ENCODE data around the gene USP34.
"Not testable (repeated sequence)": the region's sequence is repeated elsewhere in the genome, so short reads cannot be mapped to it uniquely, and the experiment has no call there.

Gene USP34, protein sequence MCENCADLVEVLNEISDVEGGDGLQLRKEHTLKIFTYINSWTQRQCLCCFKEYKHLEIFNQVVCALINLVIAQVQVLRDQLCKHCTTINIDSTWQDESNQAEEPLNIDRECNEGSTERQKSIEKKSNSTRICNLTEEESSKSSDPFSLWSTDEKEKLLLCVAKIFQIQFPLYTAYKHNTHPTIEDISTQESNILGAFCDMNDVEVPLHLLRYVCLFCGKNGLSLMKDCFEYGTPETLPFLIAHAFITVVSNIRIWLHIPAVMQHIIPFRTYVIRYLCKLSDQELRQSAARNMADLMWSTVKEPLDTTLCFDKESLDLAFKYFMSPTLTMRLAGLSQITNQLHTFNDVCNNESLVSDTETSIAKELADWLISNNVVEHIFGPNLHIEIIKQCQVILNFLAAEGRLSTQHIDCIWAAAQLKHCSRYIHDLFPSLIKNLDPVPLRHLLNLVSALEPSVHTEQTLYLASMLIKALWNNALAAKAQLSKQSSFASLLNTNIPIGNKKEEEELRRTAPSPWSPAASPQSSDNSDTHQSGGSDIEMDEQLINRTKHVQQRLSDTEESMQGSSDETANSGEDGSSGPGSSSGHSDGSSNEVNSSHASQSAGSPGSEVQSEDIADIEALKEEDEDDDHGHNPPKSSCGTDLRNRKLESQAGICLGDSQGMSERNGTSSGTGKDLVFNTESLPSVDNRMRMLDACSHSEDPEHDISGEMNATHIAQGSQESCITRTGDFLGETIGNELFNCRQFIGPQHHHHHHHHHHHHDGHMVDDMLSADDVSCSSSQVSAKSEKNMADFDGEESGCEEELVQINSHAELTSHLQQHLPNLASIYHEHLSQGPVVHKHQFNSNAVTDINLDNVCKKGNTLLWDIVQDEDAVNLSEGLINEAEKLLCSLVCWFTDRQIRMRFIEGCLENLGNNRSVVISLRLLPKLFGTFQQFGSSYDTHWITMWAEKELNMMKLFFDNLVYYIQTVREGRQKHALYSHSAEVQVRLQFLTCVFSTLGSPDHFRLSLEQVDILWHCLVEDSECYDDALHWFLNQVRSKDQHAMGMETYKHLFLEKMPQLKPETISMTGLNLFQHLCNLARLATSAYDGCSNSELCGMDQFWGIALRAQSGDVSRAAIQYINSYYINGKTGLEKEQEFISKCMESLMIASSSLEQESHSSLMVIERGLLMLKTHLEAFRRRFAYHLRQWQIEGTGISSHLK (N-terminal part only)

DNA sequence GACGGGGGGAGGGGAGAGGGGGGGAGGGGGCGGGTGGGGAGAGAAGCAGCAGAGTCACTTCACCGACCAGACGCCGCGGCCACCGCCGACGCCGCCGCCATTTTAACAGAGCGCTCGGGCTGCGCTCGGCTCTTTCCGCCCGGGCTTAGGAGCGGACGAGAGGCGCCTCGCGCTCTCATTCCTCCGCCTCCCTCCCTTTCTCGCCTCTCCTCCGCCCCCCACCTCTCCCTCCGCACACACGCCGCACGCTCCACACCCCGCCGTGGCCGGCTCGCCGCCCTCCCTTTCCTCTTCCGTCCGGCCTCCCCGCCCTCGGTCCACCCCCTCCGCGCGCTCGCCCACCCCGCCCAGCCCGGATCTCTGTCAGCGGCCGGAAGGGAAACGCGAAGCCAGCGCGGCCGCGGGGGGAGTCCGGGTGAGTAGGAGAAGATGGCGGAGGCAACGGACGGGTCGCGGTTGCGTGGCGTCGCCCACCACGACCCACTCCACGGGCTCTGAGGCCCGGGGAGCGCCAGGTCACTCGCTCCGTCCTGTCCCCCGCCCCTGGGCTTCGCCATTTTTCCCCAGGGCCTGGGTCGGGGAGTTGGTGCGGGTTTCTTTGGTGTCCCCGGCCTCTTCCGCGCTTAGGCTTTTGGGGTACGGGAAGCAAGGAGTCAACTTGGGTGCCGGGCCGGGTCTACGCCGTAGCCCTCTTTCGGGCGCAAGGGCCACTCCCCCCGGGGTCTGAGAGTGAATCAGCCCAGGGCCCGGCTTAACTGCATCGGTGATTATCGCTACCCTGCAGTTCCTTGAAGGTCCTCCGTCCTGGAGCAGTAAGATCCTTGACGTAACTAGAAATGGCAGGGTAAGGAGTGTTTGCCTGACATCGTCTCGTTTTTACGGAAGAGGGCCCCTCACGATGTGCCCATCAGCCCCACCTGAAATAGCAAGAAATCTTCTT lies at the start of gene USP34:
USP34 (minus strand) TSS at position 123 of the 940 bp plus-strand sequence. CDS start 395 bp downstream, outside the sequence.
- DNase-seq, result peak; percentile 81

DNA sequence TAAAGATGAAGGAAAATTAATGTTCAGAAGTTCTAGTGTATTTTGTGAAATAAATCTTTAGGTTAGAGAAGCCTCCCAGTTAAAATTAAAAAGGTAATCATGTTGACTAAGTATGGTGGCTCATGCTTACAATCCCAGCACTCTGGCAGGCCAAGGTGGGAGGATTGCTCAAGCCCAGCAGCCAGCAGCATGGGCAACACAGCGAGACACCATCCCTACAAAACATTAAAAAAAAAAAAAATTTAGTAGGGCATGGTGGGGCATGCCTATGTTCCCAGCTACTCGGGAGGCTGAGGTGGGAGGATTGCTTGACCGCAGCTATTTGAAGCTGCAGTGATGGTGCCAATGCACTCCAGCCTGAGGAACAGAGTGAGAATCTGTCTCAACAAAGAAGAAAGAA lies 49.4 kb upstream of the USP34 start:
- DNase-seq, result no peak

DNA sequence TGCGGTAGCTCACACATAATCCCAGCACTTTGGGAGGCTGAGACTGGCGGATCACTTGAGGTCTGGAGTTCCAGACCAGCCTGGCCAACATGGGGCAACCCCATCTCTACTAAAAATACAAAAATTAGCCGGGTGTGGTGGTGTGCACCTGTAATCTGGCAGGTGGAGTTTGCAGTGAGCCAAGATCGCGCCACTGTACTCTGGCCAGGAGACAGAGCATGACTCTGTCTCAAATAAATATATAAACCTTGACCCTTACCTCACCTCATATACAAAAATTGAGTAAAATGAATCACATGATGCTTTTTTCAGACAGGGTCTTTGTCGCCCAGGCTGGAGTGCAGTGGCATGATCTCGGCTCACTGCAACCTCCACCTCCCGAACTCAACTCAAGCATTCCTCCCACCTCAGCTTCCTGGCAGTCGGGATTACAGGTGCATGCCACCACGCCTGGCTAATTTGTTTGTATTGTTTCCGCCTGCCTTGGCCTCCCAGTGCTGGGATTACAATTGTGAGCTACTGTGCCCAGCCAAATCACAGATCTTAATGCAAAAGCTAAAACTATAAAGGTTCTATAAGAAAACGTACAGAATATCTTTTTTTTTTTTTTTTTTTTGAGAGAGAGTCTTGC lies 42.0 kb upstream of the USP34 start:
- DNase-seq, result no peak

DNA sequence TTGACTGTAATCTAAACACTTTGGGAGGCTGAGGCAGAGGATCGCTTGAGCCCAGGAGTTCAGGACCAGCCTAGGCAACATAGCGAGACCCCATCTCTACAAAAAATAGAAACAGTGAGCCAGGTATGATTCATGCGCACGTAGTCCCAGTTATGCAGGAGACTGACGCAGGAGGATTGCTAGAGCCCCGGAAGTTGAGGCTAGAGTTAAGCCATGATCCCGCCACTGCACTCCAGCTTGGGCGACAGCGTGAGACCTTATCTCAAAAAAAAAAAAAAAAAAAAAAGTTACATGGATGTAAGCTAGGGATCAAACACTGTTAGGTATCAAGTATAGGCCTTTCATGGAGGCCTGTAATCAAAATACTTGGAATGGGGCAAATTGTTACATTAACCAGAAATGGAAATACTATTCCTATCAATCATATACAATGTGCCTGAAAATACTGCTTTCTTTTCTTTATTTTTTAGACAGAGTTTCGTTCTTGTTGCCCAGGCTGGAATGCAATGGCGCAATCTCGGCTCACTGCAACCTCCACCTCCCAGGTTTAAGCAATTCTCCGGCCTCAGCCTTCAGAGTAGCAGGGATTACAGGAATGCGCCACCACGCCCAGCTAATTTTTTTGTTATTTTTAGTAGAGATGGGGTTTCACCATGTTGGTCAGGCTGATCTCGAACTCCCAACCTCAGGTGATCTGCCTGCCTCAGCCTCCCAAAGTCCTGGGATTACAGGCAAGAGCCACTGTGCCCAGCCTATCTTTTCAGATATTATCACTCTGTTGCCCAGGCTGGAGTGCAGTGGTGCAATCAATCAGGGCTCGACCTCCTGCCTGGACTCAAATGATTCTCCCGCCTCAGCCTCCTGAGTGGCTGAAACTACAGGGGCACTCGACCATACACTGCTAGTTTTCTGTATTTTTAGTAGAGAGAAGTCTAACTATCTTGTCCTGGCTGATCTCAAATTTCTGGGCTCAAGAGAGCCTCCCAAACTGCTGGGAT lies 40.1 kb upstream of the USP34 start:
- DNase-seq, result no peak

DNA sequence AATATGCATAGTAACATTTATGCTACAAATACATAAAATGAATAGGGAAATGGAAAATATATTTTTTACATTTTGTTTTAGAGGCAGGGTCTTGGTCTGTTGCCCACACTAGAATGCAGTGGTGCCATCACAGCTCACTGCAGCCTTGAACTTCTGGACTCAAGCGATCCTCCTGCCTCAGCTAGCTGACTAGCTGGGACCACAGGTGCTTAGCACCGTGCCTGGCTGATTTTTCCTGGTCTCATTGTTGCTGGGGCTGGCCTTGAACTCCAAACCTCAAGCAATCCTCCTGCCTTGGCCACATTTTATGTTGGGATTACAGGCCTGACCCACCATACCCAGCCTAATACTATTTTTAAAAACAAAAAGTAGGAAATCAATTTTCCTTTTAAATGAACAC lies 34.1 kb upstream of the USP34 start:
- no peak for DNase-seq

DNA sequence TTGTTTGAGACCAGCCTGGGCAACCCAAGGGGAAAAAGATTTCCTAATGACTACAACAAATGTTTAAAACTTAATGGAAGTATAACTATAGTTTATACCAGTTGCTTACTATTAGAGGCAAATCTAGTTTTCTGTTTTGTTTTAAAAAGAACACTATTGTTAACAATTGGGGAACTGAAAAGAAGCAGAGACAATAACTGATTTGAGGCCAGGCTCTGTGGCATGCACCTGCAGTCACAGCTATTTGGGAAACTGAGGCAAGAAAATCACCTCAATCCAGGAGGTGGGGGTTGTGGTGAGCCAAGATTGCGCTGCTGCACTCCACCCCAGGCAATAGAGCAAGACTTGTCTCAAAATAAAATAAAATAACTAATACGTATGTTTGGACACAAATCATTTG lies 28.2 kb upstream of the USP34 start:
- DNase-seq, result no peak

DNA sequence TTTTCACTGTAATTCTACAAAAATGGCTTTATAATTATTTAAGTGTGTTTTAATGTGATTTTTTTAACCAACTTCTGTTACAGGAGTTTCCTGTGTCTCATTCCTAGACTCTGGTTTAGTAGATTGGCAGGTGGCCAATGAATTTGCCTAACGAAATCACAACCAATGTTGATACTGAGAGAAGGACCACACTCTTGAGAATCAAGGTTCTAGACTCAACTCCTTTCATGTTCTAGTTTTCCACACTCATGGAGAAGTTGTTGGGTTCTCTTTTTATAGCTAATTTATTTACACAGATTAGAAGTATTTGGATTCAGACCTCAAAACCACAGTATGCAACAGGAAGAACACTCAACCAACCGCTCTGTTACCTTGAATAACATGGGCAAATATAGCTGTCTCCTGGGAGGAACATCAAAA lies 22.6 kb upstream of the USP34 start:
- no peak for DNase-seq

DNA sequence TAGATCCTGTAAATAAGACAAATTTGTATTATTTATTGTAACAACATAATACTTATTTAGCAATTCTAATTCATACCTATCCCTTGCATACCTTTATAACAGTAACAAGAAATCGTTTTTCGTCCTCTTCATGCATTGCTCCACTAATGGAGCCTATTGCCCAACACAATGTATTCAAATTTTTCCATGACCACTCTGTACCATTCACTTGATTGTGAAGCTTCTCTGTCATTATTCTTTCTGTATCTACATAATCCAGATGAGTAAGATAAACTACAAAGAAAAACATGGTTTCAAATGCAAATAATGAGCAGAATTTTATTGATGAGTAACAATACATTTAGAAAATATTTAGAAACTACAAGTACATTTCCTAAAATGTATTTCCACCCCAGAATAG lies 21.6 kb upstream of the USP34 start:
- DNase-seq, result no peak

DNA sequence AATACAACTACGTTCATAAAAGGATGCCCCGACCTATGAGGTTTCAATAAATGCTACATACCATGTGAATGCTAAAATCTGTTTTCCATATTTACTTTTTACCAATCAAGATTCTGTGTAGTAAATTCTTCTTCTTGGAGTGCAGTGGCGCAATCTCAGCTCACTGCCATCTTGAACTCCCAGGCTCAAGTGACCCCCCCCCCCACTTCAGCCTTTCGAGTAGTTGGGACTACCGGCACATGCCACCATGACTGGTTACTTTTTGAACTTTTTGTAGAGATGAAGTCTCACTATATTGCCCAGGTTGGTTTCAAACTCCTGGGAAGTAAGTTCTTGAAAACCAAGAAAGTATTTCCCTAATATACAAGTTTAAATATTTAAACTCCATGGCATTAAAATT lies 14.4 kb upstream of the USP34 start:
- DNase-seq, result no peak

DNA sequence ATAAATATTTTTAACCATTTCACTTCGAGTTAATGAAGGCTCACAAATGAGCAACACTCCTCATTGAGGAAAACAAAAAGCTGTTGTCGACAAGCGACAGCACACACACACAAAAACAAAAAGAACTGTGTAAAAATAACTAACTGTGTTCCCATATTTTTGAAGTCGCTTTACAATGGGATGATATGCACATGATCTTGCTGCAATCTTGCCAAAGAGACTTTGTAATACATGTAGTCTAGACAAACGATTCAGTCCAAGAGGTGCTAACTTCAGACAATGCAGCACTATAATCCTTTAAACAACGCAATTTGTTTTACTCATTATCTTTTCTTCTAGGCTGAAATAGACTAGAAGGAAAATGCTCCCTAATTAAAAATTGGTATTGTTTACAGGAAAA lies 7.2 kb upstream of the USP34 start:
- no peak for DNase-seq

DNA sequence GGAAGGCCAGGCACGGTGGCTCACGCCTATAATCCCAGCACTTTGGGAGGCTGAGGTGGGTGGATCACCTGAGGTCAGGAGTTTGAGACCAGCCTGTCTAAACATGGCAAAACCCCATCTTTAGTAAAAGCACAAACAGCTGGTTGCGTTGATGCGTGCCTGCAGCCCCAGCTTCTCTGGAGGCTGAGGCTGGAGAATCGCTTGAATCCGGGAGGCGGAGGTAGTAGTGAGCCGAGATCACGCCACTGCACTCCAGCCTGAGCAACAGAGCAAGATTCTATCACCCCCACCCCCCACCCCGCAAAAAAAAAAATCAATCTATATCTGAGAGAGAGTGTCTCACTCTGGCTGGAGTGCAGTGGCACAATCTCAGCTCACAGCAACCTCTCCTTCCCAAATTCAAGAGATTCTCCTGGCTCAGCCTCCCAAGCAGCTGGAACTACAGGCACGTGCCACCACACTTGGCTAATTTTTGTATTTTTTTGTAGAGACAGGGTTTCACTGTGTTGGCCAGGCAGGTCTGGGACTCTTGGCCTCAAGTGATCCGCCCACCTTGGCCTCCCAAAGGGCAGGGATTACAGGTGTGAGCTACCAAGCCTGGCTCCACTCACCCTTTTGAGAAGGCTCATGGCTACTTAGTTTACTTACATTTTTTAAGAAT lies 6.2 kb upstream of the USP34 start:
- not testable (repeated sequence) for DNase-seq

DNA sequence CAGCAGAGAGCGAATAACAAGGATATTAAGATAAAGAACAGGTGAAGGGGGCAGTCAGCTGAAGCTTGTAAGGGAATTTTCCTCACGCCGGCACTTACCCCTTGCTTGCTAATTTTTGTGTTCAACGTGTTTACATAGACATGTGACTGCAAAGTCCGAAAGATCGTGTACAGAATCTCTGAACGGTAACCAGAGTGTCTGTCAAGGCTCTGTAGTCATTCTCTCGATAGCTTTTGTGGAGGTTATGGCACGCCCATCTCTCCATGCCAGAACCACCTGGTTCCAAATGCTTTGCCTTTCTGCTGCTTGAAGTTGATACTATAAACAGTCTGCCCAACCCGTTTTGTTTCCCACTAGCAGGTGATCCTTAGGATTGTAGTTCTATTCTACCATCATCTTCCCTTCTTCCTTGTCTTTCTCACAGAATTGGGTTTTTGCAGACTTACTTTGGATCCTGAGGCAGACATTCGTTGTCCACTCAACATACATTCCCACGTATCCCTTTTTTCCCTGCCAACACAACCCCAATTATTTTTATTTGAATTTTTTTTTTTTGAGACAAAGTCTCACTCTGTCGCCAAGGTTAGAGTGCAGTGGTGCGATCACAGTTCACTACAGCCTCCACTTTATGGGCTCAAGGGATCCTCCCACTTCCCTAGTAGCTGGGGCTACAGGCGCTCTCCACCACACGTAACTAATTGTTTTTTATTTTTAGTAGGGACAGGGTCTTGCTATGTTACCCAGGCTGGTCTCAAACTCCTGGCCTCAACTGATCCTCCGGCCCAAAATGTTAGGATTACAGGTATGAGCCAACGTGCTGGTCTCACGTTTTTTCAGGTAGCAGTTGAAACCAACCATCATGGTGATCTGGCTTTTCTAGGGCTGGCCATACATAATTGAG lies 1.3 kb upstream of the USP34 start:
- no peak for DNase-seq

DNA sequence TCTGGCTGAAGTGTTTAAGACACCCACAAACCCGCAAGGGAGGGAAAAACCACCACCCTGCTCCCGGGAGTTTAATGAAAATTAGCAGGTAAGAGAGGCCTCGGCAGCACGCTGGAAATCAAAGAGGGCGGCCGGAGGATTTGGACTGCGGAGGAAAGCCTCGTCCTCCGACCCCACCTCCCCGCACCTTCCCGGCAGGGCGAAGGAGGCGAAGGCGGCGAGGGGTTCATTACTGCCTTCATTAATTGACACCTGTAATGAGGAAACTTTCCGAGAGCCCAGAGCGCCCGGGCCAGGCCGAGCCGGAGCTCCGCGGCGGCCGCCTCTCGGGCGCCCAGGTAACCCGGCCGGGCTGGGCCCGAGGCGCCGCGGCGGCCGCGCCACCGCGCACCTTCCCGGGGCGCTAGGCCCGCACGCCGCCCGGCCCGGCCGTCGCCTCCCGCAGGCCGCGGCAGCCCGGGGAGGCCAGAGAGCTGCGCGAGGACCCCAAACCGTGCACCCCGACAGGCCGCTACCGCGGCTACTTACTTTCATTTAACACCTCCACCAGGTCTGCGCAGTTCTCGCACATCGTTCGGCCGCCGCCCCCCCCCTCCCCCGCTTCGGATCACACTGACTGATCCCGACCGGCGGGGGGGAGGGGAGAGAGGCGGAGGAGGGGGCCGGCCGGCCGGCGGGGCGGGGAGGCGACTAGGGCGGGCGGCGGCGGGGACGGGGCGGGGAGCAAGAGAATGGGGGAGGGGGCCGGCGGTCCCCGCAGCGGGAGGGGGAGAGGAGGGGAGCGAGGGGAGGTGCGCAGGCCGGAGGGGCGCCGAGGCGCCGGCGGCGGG lies 550 bp downstream of the USP34 start:
- DNase-seq, result no peak

DNA sequence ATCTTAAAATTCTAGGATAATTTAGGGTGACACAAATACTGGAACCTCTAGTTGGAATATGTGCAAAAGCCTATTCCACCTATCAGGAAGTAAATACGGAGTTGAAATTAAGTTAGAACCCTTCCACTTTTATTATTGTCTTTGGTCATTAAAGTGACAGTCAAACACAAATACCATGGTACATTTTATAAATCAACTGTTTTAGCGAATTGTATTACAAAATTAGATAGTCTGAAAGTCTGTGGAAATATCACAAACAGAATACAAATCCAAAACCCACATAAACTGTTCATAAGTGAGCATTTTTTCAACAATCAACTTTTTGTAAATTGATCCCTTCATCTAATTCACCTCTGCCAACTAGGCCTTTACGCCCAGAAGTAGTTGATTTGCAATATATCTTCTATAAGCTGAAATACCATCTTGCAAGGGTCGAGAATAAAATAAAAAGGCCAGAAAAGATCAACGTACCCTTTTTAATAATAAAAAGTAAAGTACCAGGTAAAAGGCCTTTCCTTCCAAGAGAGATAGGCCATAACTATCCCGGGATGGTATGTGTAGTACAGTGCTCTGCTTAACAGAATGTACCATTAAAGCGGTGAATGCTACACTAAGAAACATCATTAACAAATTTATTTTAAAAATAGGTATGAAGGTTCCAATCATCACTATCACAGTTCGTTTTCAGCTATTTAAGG lies 1.3 kb downstream of the USP34 start:
- DNase-seq, result no peak

DNA sequence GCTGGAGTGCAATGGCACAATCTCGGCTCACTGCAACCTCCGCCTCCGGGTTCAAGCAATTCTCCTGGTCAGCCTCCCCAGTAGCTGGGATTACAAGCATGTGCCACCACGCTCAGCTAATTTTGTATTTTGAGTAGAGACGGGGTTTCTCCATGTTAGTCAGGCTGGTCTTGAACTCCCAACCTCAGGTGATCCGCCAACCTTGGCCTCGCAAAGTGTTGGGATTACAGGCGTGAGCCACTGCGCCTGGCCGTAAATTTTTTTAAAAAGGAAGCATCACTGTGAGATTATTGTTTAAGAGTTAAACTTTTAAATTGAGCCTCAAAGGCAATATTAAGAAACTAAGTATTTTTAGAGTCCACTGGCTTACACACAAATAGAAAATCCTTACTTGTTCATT lies 2.7 kb downstream of the USP34 start:
- not testable (repeated sequence) for DNase-seq

DNA sequence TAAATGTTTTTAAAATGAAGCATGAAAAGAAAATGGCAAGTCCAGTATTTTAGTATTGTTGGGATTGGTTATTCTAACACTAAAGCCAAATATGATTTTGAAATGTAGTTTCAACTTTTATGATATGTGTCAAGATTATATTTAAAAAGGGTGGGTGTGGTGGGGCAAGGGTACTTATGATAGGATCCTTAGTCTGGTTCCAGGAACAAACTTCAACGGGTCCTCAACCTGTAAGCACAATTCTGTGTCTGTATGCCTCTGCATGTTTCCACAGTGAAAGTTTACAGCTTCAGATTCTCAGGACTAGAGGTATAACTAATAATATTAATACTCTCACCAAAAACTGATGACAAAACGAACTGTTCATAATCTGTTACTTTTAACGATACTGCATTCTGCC lies 5.8 kb downstream of the USP34 start:
- no peak for DNase-seq
